HG03095 (cell line): ENCODE results near the gene SH3BP5.

ENCODE experiments used
- ATAC-seq: cut with Tn5 transposase; IDR thresholded peaks from one replicate; pipeline ENCODE4 v1.9.1; 2021; ENCODE audit warnings: moderate library complexity; ENCODE audit not compliant: unreplicated experiment

The SH3BP5 gene

GRCh38 chr3:15260531-15260930 lies 71.9 kb downstream of the SH3BP5 start:
- ATAC-seq = no peak

GRCh38 chr3:15258720-15259119 lies 73.7 kb downstream of the SH3BP5 start:
- ATAC-seq = no peak

- ATAC-seq = no peak
Observed at GRCh38 chr3:15256861-15257341, 75.5 kb downstream of the SH3BP5 start.

GRCh38 chr3:15255215-15255614 lies 77.2 kb downstream of the SH3BP5 start:
- ATAC-seq = no peak

GRCh38 chr3:15253023-15253697 lies 79.2 kb downstream of the SH3BP5 start:
- no peak for ATAC-seq

GRCh38 chr3:15246186-15246585 lies 86.2 kb downstream of the SH3BP5 start:
- no peak for ATAC-seq

- no peak for ATAC-seq
Observed at GRCh38 chr3:15243822-15244482, 88.4 kb downstream of the SH3BP5 start.

GRCh38 chr3:15241341-15241740 lies 91.0 kb downstream of the SH3BP5 start:
- ATAC-seq = no peak

- no peak for ATAC-seq
Observed at GRCh38 chr3:15229262-15229661, 103.1 kb downstream of the SH3BP5 start.

- ATAC-seq = no peak
Observed at GRCh38 chr3:15228147-15228546, 104.2 kb downstream of the SH3BP5 start.

- no peak for ATAC-seq
Observed at GRCh38 chr3:15223685-15224572, 108.5 kb downstream of the SH3BP5 start.

GRCh38 chr3:15221574-15222217 lies 110.7 kb downstream of the SH3BP5 start:
- ATAC-seq = no peak

GRCh38 chr3:15220661-15221060 lies 111.7 kb downstream of the SH3BP5 start:
- ATAC-seq = no peak

- no peak for ATAC-seq
Observed at GRCh38 chr3:15220056-15220455, 112.3 kb downstream of the SH3BP5 start.

GRCh38 chr3:15218689-15219088 lies 113.7 kb downstream of the SH3BP5 start:
- no peak for ATAC-seq

GRCh38 chr3:15217841-15218267 lies 114.5 kb downstream of the SH3BP5 start:
- no peak for ATAC-seq

GRCh38 chr3:15217011-15217671 lies 115.2 kb downstream of the SH3BP5 start:
- ATAC-seq = no peak

- no peak for ATAC-seq
Observed at GRCh38 chr3:15216501-15216900, 115.9 kb downstream of the SH3BP5 start.

- ATAC-seq = no peak
Observed at GRCh38 chr3:15215996-15216395, 116.4 kb downstream of the SH3BP5 start.

GRCh38 chr3:15214758-15215157 lies 117.6 kb downstream of the SH3BP5 start:
- ATAC-seq = no peak
